KBM-7 (cell line): ENCODE results near the gene OSBPL5.

Source experiments
- DNase-seq: peaks from one replicate; pipeline ENCODE4 v3.0.0-alpha.2; 2015
- in situ Hi-C: fragments of 300-500 bp; cut with MboI; formaldehyde crosslinking; loops from 2 replicates; pipeline ENCODE4 v1.14.3; 2020; ENCODE audit warnings: low sequenced_read_pairs, low pct_unique_long_range_greater_than_20kb, mixed read lengths

OSBPL5 gene

DNA sequence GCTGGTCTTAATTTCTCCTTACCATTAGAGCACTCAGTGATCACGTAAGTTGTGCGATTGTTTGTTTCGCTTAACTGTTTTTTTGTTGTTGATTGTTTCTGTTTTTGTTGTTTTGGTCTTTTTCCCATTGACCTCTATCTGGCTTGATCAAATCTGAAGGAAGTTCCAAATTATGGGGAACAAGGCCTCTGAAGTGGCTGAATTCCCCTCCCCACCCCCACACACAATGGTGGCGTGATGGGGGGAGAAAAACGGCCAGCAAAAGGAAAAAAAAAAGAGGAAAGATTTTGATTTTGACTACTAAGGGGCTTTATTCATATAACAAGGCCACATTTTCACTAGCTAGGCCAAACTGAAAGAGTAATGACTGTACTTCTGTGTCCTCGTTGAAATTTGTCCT, 53.6 kb downstream of the OSBPL5 start:
- no peak for DNase-seq
- in situ Hi-C loops = no loop called here

DNA sequence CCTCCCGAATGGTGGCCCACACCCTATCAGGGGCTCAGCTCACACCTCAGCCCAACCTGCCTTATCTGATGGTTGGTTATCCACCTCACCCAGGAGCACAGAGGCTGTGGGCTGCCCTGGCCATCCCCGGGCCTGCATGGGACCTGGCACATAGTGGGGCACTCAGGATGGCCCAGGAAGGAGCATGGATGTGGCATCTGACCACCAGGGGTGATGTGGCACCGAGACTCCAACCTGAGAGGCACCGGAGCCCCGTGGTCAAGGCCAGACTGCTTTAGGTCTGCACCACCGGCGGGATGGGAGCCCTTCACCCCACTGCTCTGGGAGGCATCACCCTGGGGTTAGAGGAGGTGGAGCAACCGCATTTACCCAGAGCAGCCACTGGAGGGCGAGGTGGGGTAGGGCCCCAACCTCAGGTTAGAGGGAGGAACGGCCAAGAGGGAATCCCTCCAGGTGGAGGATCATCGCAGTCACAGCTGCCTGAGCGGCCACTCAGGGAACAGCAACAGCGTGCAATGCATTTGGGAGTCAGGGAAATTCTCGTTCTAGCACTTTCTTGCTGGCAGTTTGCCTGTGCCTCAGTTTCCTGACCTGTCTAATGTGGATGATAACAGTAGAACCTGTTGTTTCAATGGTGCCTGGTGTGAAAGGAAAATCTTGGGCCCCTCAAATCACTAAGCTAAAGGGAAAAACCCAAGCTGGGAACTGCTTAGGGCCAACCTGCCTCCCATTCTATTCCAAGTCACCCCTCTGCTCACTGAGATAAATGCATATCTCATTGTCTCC, 55.0 kb downstream of the OSBPL5 start:
- in situ Hi-C loops = no loop called here
- peak; percentile 73 for DNase-seq

GRCh38 chr11:3109434-3109833, 55.7 kb downstream of the OSBPL5 start:
- in situ Hi-C loops = no loop called here
- no peak for DNase-seq

DNA sequence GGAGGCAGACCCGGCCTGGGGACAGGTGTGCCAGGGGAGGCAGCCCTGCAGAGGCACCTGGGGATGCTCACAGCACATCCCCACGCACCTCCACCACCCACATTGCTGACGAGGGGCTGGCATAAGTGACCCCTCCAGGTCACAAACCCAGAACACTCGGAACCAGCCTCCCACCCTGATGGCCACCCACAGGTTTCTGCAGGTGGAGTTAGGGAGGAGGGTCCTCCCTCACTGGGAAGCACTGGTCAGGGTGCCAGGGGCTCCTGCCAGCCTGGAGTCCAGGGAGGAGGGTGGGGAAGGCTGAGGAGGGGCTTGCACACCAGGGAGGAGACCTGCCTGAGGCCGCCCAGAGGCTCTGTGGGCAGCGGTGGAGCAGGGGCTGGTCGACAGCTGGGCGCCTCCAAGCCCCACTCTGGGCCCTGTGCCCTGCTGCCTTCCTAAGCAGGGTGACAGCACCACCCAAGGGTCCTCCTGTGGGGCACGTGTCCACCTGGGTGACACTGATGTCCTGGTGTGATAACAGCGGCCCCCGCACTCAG, 56.9 kb downstream of the OSBPL5 start:
- DNase-seq = no peak
- in situ Hi-C loops = no loop called here

- no peak for DNase-seq
- in situ Hi-C loops = no loop called here
Measured at GRCh38 chr11:3107608-3108182, 57.4 kb downstream of the OSBPL5 start.

- no peak for DNase-seq
- in situ Hi-C loops = no loop called here
Measured at GRCh38 chr11:3106736-3107524, 58.2 kb downstream of the OSBPL5 start.

DNA sequence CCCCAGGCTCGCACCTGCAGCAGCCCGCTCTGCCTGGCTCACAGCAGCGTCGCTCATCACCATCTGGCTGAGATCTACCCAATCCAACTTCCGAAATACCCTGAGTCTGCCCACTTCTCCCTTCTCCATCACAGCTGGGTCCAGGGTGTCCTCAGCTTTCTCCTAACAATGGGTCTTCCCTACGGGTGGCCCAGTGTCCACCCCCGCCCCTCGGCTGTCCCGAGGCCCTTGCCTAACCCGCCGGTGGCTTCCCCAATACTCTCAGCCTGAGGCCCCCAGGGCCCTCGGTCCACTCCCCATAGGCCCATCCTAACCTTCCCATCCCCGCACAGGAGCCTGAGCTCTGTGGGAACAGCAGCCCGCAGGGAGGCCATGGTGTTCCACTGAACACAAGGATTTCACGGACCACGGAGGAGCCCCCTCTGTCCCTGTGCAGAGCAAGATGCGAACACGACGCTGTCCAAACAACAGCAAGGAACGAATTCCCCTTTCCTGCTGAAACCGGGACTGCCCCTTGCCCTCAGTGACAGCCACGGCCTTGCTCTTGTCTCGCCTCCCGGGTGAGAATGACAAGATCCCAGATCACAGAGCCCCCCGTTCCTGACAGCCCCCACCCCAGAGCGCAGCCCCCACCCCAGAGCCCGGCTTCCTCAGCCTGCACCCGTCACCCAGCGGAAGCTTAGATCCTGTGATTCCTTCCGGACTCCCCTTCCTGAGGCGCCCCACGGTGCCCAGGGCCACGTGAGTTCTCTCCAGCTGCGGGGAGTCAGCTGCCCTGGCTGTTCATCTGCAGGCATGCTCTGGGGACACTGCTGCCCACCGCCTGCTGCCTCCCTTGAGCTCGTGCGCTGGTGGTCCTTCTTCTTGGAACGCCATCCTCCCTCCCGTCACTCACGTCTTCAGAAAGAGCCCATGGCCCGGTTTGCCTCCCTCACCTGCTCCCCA, 59.0 kb downstream of the OSBPL5 start:
- in situ Hi-C loops = no loop called here
- DNase-seq = no peak

DNA sequence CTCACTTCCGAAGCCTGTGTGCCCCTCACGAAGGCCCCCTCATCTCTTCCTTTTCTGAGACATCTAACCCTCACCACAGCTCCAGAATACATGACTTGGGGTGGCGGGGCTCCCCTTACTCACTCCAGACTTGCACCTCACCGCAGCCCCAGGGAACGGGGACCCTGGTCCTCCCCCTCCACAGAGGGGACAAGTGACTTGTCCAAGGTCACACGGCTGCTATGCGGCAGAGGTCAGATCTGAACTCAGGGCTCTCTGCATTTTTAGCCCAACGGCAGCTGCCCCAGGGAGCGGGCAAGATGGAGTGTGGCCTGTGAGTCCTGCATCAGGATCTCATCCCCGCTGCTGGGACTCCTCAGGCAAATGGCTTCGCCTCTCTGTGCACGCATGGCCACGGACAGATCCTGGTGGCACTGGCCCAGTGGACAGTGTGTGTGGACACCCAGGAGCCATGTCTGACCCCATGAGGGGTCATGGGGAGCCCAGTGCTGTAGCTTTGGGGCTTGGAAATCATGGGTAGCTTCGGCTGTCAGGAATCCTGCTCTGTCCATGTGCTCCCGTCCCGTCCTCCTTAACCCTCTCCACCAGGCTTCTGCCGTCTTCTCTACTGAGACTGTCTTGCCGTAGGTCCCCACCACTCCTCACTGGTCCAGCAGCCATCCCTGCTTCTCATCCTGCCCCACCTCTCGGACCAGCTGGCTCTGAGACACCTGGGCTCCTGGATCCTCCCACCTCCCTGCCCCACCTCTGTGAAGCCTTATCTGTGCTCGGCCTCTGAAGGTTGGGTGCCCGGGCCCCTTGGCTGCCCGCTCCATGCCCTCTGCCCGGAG, 59.9 kb downstream of the OSBPL5 start:
- in situ Hi-C loops = no loop called here
- DNase-seq = no peak

GRCh38 chr11:3104051-3104714, 60.9 kb downstream of the OSBPL5 start:
- in situ Hi-C loops = no loop called here

GRCh38 chr11:3103076-3103475, 62.0 kb downstream of the OSBPL5 start:
- in situ Hi-C loops = no loop called here
- DNase-seq = no peak

More at GRCh38 chr11:3104051-3104714, 60.9 kb downstream of the OSBPL5 start:
- DNase-seq = no peak

DNA sequence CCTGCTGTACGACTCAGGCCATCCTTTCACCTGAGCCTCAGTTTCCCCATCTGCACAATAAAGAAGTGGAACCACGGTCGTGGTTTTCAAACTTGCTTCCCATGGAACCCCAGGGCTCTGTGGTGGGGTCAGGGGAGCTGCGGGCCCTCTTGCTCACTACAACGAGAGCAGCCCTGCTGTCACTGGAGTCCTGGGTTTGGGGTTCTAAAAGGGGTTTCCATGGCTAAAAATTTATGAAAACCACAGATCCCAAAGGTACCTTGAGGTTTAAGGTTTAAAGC, 62.5 kb downstream of the OSBPL5 start:
- in situ Hi-C loops = no loop called here
- DNase-seq = no peak

DNA sequence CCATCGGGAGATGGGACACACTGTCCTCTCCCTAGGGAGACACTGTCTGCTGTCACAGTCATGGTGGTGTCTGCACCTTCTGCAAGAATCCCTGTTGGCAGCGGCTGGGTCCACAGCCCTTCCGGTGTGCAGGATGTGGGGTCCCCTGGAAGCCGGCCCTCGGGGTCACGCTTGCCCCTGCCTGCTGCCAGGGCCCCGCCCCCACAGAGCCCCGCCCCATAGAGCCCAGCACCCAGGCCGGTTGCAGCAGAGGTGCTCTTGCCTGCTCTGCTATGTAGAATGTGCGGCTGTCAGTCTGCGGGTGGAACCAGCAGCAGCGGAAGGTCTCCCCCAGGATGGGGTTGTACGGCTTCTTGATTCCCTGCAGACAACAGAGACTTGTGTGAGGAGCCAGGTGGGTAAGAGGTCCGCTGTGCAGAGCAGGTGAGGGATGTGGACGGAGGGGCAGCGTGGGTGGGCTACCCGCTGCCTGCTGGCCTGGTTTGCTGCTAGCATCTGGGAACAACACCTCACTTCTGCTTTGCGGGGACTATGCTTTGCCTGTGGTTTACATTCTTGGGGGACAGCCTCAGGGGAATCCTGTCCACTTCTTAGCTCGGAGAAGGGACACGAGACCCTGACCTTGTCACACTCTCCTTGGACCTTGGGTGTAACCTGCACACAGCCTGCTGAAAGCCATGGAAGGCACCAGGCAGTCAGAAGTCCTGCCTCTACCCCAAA, 63.0 kb downstream of the OSBPL5 start:
- in situ Hi-C loops = no loop called here
- no peak for DNase-seq

- DNase-seq = no peak
- in situ Hi-C loops = no loop called here
Measured at GRCh38 chr11:3099178-3099577, 65.9 kb downstream of the OSBPL5 start.

- no peak for DNase-seq
- in situ Hi-C loops = no loop called here
Measured at GRCh38 chr11:3096909-3097530, 68.1 kb downstream of the OSBPL5 start.

GRCh38 chr11:3095712-3096361, 69.3 kb downstream of the OSBPL5 start:
- in situ Hi-C loops = no loop called here
- DNase-seq = no peak

GRCh38 chr11:3094223-3094824, 70.8 kb downstream of the OSBPL5 start:
- no peak for DNase-seq
- in situ Hi-C loops = no loop called here
